Adrenal gland (tissue), 5 donors: Measurements from ENCODE around the gene PSMD12.

Source experiments
- CTCF ChIP-seq, 6 experiments: fragments of 450-650 bp in 4 of 6; fragments of 200-600 bp in 2 of 6; sonication (generic) in 1 of 6; IDR thresholded peaks; 1 replicate in 5 of 6; 2 replicates in 1 of 6; pipeline versions ENCODE4 v1.5.1 to v1.8.0; 2016 to 2021; ENCODE audit warnings: antibody characterized with exemption in 6 of 6, mild to moderate bottlenecking in 2 of 6, moderate library complexity in 1 of 6
- POLR2A ChIP-seq, 2 donors: fragments of 450-650 bp; IDR thresholded peaks; one replicate each; pipeline ENCODE4 v1.6.1; 2017; ENCODE audit warnings: antibody characterized with exemption in 2 of 2, mild to moderate bottlenecking in 2 of 2, moderate library complexity in 1 of 2
- donor health status: DM: no; HTN: no; CAD: no.

GRCh38 chr17:67414130-67414529, 47.8 kb upstream of the PSMD12 start:
- TF ChIP-seq POLR2A (IDR thresholded peaks at IDR 0.05) (no peak), CTCF (IDR thresholded peaks at IDR 0.05) (no peak)
